ENCODE measurements around the gene VPS45.
"Not testable (repeated sequence)": the region's sequence is repeated elsewhere in the genome, so short reads cannot be mapped to it uniquely, and the experiment has no call there.

Gene VPS45

GRCh38 chr1:150159550-150159949 lies 92.0 kb downstream of the VPS45 start:
- peak in 1 of 51 donors; percentile 23 for DNase-seq

GRCh38 chr1:150160964-150161621 lies 93.5 kb downstream of the VPS45 start:
- DNase-seq: no peak

DNA sequence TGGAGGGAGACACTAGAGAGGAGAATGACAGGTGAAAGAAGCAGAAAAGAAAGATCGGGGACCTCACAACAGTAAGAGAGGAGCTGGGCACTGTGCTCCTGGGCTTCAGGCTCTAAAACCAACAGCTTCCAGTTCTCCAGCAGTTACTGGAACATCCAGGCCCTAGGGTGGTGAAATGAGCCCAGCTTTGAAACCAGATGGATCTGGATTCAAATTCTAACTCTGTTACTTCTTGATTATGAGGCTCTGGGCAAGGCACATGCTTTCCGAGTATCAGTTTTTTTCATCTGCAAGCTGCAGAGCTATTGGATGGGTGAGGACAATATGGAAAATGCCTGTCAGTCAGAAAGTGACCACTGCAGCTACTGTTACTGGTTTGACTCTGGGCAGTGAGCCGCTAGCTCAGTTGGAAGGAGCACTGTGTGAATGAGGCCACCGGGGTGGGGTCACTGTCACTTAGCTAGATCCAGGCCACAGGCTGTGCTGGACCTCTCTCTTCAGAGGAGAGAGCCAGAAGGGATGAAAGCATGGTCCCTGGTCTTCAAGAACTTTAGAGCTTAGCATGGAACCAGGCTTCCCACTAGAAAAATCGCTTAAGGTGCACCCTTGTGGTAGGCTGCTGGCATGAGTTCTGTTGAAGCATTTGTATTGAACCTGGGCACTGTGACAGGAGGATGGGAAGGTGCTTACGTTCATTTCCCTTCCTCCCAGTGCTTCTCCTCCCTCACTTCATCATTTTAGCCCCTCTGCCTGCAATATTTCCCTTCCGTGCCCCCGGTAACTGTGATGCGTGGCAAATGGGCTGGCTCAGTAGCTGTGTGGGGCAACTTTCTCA lies 94.4 kb downstream of the VPS45 start:
- DNase-seq: peak in 3 of 51 donors; percentile 10 to 45 (median 26)

- DNase-seq: no peak
These were observed 94.9 kb downstream of the VPS45 start for GRCh38 chr1:150162582-150162861.

DNA sequence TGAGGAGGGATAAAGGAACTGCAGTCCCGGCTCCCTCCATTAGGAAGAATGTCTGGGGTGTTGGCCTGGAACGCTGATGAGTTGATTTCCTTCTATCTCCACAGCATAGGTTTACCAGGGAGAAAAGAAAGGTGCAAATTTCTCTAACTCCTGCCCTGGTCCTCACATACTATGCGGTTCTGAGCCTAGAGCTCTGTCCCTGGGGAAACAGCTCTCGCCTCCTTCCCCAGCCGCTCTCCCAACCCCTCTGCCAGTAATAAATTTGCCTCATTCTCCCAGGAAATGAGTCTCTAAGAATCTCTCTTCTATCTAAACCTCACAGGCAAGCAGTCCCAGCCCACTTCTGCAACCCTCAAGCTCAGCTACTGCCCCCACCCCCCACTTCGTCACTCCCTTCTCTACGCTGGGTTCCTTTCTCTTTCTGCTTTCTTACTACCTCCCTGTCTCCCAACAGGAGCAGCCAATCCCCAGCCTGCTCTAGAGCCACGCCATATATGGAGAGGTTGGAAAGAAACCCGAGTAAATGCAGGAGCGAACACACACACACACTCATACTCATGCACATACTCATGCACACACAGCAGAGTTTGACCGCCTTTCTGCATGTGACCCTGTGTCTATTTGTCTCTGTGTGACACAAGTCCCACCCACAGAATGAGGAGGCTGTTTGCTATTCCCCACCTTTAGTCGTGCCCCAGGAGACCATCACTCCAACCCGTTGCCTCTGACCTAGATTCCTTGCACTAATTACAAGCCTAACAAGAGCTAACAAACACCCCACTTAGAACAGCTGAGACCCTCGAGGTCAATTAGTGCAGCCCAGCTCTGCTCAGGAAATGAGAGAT lies 95.5 kb downstream of the VPS45 start:
- DNase-seq: peak in 42 of 51 donors; percentile 19 to 89 (median 56)

DNA sequence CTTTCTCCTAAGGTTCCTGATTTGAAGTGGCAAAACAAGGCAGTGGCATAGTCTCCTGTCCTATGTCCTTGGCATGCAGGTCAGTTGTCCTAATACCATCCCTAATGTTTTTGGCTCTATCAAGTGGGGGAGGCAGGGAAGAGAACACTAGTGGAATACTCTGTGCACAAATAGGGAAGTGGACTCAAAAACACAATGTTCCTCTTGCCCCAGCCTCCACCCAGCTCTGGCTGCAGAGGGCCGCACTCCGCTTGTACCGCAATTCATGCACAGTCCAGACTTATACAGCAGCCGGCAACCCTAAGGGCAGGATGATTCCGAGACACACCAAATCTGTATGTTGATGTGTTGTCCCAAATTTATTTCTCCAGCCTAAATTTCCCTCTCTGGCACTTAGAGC lies 96.6 kb downstream of the VPS45 start:
- DNase-seq: peak in 2 of 51 donors; percentile 11 to 16

DNA sequence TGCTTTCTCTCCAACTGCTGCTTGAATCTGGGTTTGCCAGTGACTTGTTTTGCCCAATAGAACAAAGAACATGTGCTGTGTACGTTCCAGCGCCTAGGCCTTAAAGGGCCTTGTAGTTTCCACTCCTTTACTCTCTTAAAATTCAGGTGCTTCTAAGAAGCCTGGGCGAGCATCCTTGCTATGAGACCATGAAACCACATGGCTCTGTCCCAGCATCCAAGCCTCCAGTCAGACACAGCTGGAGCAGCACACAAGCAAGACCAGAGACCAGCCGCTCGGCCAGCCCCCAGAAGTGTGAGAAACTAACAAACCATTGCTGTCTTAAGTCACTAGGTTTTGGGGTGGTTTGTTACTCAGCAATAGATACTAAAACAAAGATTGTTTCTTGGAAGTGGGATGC lies 97.2 kb downstream of the VPS45 start:
- DNase-seq: no peak

DNA sequence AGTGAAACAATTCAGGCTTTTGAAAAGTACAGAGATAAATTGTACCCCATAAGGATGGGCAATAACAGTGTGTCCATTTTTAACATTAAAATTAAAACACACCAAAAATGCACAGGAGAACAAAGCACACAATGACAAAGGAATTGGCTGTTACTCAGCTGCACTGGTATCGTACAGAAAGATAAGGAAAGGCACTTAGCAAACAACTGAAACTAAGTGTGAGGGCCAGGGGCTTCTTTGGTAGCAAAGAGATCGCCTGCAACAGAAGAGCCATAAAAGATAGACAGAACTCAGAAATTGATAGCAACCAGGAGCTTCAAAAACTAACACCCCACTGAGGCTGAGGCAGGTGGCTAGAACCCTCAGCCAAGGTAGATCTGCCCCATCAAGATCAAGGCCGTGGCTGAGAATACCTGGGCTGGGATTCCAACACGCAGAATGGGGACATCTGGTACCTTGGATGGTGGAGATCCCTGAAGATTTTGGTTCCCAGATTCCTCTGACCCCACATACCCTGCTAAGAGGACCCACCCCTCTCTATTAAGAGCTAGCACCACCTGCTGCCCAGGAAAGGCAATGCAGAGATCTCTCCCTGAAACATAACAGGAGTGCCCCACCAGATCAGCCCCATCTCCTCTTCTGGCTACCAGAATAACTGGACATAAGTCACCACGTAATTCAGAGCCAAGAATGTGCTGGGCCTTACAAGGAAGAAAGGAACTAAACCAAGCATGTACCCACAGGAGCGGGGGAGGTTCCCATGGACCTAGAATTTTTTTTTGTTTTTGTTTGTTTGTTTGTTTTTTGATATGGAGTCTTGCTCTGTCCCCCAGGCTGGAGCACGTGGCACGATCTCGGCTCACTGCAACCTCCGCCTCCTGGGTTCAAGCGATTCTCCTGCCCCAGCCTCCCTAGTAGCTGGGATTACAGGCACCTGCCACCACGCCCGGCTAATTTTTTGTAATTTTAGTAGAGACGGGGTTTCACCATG lies 98.3 kb downstream of the VPS45 start:
- DNase-seq: peak in 6 of 51 donors; percentile 14 to 39 (median 21)

- DNase-seq: peak in 28 of 51 donors; percentile 10 to 61 (median 40)
These were observed 101.5 kb downstream of the VPS45 start for GRCh38 chr1:150168960-150169601.

DNA sequence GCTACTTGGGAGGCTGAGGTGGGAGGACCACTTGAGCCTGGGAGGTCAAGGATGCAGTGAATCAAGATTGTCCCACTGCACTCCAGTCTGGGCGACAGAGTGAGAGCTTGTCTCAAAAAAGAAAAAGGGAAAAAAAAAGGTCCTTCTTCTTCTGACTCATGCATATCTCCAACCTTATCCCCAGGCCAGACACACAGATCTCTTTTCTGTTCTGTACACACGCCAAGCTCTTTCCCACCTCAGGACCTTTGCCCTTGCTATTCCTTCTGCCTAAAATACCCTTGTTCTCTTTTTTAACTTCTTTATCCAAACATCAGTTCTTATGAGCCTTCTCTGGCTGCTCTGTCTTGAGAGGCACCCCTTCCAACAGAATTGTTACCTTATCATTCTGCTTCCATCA lies 104.2 kb downstream of the VPS45 start:
- no peak for DNase-seq

DNA sequence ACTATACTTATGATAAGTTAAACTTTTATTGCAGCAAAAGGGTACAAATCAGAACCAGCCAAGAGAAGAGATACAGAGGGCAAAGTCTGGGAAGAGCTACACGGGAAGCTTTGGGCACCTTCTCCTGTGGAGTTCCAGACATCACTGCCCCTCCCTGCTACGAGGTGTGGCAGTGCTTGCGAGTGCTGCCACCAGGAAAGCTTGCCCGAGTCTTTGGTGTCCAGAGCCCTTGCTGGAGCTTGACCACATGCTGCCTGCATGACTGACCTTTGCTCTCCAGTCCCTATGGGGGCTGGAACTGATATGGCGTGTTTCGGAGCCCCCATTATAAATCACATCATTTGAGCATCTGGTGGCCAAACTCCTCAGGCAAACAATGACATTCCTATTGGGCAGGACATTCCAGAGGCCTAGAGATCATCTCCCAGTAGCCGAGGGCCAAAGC lies 105.6 kb downstream of the VPS45 start:
- DNase-seq: no peak

GRCh38 chr1:150176593-150176992 lies 109.0 kb downstream of the VPS45 start:
- DNase-seq: no peak

DNA sequence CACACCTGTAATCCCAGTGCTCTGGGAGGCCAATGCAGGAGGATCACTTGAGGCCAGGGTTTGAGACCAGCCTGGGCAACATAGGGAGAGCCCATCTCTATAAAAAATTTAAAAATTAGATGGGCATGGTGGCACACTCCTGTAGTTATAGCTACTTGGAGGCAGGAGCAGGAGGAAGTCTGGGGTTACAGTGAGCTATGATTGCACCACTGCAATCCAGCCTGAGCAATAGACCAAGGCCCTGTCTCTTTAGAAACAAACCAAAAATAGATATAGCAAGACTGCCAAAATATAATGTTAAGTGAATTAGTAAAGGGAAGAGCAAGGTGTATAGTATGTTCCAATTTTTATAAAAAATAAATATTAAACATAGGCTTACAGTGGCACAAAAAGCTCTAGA lies 111.0 kb downstream of the VPS45 start:
- no peak for DNase-seq

GRCh38 chr1:150179867-150180266 lies 112.3 kb downstream of the VPS45 start:
- no peak for DNase-seq

- no peak for DNase-seq
These were observed 112.9 kb downstream of the VPS45 start for GRCh38 chr1:150180474-150180873.

DNA sequence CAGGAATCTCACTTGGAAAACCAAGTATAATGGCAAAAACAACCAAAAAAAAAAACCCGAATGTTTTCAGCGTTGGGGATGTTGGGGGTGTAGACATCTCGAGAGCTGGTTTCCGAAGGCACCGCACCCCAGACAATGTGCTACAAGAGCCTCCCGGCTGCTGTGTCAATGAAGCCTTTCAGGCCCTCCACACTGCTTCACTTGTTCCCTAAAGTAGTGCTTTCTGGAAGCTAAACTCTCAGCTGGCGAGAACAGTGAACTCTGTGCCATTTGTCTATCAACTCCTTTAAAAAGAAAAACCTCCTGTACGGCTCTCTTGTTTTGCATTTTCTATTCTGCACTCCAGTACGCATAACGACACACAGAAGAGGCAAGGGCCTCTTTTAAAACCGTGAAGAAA lies 114.7 kb downstream of the VPS45 start:
- DNase-seq: peak in 38 of 51 donors; percentile 9 to 84 (median 52)

- DNase-seq: no peak
These were observed 115.5 kb downstream of the VPS45 start for GRCh38 chr1:150183061-150183460.

DNA sequence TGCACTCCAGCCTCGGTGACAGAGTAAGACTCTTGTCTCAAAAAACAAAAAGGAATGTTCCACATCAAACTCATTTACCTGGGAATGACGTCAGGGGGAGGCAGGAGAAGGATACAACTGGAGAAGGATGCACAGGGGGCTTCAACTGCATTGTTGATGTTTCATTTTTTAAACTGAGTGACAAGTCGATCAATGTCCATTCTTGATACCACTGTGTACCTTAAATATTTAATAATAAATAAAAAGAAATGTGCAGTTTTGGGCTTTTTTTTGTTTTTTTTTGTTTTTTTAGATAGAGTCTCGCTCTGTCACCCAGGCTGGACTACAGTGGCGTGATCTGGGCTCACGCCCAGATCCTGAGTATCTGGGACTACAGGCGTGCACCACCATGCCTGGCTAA lies 117.9 kb downstream of the VPS45 start:
- no peak for DNase-seq

DNA sequence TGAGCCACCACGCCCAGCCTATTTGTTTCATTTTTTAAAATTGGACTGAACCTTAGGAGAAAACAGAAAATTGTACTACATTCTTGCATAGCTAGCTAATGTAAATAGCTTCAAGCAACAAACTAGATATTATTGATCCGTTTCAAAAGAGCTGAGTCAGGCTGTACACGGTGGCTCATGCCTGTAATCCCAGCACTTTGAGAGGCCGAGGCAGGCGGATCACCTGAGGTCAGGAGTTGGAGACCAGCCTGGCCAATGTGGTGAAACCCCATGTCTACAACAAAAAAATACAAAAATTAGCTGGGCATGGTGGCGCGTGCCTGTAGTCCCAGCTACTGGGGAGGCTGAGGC lies 118.8 kb downstream of the VPS45 start:
- not testable (repeated sequence) for DNase-seq

DNA sequence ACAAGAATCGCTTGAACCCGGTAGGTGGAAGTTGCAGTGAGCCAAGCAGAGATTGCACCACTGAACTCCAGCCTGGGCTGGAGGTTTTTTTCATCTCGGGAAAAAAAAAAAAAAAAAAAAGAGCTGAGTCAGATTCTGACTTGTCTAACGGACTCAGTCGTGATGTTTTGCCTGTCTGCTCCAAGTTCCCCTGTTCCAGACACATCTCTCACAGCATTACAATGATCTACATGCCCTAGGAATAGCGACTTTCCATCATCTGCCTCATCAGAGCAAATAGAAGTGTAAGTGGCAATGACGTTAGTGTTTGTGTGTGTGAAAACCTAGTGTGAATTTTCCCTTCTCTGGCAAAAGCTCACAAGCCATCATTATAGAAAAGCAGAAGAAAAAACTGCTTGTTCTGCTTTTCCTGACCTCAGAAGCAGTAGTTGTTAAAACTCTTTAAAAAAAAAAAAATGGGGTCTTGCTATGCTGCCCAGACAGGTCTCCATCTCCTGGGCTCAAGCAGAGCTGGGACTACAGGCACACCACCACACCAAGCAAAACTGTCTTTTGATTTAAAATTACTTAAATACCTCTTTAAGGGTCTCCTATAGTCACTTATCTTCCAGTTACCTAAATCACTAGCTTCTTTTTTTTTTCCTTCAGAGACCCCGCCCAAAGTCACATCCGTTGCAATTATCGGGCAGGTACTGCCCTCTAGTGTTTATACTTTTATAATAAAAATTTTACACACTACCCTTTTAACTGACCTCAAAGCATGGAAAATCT lies 119.4 kb downstream of the VPS45 start:
- DNase-seq: peak in 2 of 51 donors; percentile 22 to 68

All from hypothalamus (tissue), 51 donors.